GM12864 (cell line): ENCODE measurements around the gene HECTD2.

Source experiments
- DNase-seq: peaks from one replicate; pipeline ENCODE4 v3.0.0-alpha.2; 2011; ENCODE audit warnings: low read depth
- H3K4me3 ChIP-seq: 2 replicates; pipeline ENCODE4 v1.5.1; 2011; ENCODE audit warnings: mild to moderate bottlenecking, low read depth, low read length, control low read depth
- CTCF ChIP-seq: IDR thresholded peaks from 2 replicates; pipeline ENCODE4 v1.5.1; 2011; ENCODE audit warnings: low read depth, mild to moderate bottlenecking, moderate library complexity, low read length, control low read depth, inconsistent platforms; ENCODE audit errors: missing control alignments

HECTD2 gene

GRCh38 chr10:91564026-91564425, 153.9 kb downstream of the HECTD2 start:
- no peak overlapping the region for H3K4me3 ChIP-seq
- DNase-seq, result no peak

More at GRCh38 chr10:91564026-91564425, 153.9 kb downstream of the HECTD2 start:
- TF ChIP-seq CTCF, result no peak
